Transverse colon (tissue), 3 donors: Measurements from ENCODE around the gene NCK1.

Experiments used
- POLR2A ChIP-seq: fragments of 450-650 bp; IDR thresholded peaks from one replicate; pipeline ENCODE4 v1.6.1; 2016; ENCODE audit warnings: antibody characterized with exemption, mild to moderate bottlenecking, moderate library complexity
- TF ChIP-seq, protein P1 (sequence below), 5 experiments: fragments of 200-600 bp in 3 of 5; fragments of 450-650 bp in 2 of 5; sonication (generic) in 3 of 5; IDR thresholded peaks; 1 replicate in 2 of 5; 2 replicates in 3 of 5; pipeline ENCODE4 v1.5.1; 2016 to 2017; ENCODE audit warnings: antibody characterized with exemption in 5 of 5, inconsistent platforms in 3 of 5, mild to moderate bottlenecking in 2 of 5, moderate library complexity in 1 of 5

GRCh38 chr3:136919799-136920580, 58.0 kb downstream of the NCK1 start:
- TF ChIP-seq, protein P1, sequence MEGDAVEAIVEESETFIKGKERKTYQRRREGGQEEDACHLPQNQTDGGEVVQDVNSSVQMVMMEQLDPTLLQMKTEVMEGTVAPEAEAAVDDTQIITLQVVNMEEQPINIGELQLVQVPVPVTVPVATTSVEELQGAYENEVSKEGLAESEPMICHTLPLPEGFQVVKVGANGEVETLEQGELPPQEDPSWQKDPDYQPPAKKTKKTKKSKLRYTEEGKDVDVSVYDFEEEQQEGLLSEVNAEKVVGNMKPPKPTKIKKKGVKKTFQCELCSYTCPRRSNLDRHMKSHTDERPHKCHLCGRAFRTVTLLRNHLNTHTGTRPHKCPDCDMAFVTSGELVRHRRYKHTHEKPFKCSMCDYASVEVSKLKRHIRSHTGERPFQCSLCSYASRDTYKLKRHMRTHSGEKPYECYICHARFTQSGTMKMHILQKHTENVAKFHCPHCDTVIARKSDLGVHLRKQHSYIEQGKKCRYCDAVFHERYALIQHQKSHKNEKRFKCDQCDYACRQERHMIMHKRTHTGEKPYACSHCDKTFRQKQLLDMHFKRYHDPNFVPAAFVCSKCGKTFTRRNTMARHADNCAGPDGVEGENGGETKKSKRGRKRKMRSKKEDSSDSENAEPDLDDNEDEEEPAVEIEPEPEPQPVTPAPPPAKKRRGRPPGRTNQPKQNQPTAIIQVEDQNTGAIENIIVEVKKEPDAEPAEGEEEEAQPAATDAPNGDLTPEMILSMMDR (IDR thresholded peaks at IDR 0.05), result no peak
- TF ChIP-seq POLR2A, result no peak
